ENCODE measurements around the gene LIPG. TPM values are rescaled to one million over a fixed set of nuclear protein-coding genes. Genes with fewer than 3 reads are reported as not detected.

Gene LIPG
- total and polyA plus RNA-seq, 9 of the 15 experiments (the other 6 are each of a cell fraction or from before 2014, with no cell fraction given) = 0.76 to 1.8 (median 1.3) TPM

DNA sequence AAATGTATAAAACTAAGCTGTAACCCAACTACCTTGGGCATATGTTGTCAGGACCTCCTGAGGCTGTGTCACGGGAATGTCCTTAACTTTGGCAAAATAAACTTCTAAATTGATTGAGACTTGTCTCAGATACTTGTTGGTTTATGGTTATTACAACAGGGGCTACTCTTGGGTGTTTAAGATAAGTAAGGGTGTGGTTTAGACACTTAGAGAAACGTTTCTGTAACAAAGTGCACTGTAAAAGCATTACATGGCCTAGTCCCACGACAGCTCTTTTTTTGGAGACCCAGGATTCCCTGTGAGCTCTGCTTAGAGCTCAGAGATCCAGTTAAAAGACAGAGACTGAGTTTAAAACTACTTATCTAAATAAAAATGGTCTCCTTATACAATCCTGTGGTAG lies 32.3 kb upstream of the LIPG start:
- ATAC-seq = peak; percentile 78
- no peaks in the 10 kb centered on the region for H3K27me3 ChIP-seq (ENCODE audit: control insufficient read depth in 2 of 2, insufficient read depth in 2 of 2, low read length in 2 of 2)
- peaks cover 3 to 21% of the 10 kb centered on the region in 2 experiments; a peak in 3 of 5 replicates for H3K4me1 ChIP-seq (replicated peaks in 1 of 2; ENCODE audit: control insufficient read depth in 2 of 2, insufficient read depth in 2 of 2, low read length in 2 of 2)
- no peak for FAIRE-seq
- CTCF ChIA-PET (ENCODE audit: low intra/inter-chr PET ratio) = no interaction called here
- peak overlapping the region; percentile 48; the same call in 1 of the 3 replicates for H3K27ac ChIP-seq (ENCODE audit: extremely low read depth, low read depth, low read length)
- POLR2A ChIA-PET = interaction anchor here (0.6 kb wide), 1 partner anchor 1174 kb away, joined by 3 read pairs; no protein-coding TSS in a partner anchor
- no peak overlapping the region for H3K4me3 ChIP-seq
- 0% methylated on average over 3 of the region's 3 CpGs for WGBS (ENCODE audit: insufficient coverage, low coverage, missing lambda C conversion rate)
- intact Hi-C loops (cut with micrococcal nuclease) (no loop called here), in situ Hi-C loops (cut with MboI) (no loop called here)
- H3K9ac ChIP-seq (ENCODE audit: insufficient read depth in 1 of 2, low read depth in 2 of 2, low read length in 2 of 2) = no peak overlapping the region
- H3K4me2 ChIP-seq (ENCODE audit: insufficient read depth, low read length) = no peak overlapping the region
- no TSS peak for BruUV-seq (replicated peaks)
- no peaks in the 10 kb centered on the region for H3K9me1 ChIP-seq (ENCODE audit: control insufficient read depth, insufficient read depth, low read length)
- H4K20me1 ChIP-seq (replicated peaks; ENCODE audit: control insufficient read depth, insufficient read depth, low read length) = no peaks in the 10 kb centered on the region
- TF ChIP-seq NCOA6 (IDR thresholded peaks at IDR 0.05) = no peak
- no peak for TF ChIP-seq ZNF408 (CRISPR knock-in tag; IDR thresholded peaks at IDR 0.05; ENCODE audit: low read depth)
- no peak for TF ChIP-seq NFIC (IDR thresholded peaks at IDR 0.05)
- TF ChIP-seq KDM1A (IDR thresholded peaks at IDR 0.05) = no peak
- no peak for TF ChIP-seq JUN (IDR thresholded peaks at IDR 0.05; ENCODE audit: borderline replicate concordance, low read depth, low read length)
- no peak for TF ChIP-seq JUN (CRISPR knock-in tag; IDR thresholded peaks at IDR 0.05; ENCODE audit: borderline replicate concordance)
- TF ChIP-seq NBN (IDR thresholded peaks at IDR 0.05; ENCODE audit: low read depth) = no peak
- TF ChIP-seq, protein P1, sequence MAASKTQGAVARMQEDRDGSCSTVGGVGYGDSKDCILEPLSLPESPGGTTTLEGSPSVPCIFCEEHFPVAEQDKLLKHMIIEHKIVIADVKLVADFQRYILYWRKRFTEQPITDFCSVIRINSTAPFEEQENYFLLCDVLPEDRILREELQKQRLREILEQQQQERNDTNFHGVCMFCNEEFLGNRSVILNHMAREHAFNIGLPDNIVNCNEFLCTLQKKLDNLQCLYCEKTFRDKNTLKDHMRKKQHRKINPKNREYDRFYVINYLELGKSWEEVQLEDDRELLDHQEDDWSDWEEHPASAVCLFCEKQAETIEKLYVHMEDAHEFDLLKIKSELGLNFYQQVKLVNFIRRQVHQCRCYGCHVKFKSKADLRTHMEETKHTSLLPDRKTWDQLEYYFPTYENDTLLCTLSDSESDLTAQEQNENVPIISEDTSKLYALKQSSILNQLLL (CRISPR knock-in tag; IDR thresholded peaks at IDR 0.05; ENCODE audit: borderline replicate concordance) = no peak
- TF ChIP-seq, protein P2, sequence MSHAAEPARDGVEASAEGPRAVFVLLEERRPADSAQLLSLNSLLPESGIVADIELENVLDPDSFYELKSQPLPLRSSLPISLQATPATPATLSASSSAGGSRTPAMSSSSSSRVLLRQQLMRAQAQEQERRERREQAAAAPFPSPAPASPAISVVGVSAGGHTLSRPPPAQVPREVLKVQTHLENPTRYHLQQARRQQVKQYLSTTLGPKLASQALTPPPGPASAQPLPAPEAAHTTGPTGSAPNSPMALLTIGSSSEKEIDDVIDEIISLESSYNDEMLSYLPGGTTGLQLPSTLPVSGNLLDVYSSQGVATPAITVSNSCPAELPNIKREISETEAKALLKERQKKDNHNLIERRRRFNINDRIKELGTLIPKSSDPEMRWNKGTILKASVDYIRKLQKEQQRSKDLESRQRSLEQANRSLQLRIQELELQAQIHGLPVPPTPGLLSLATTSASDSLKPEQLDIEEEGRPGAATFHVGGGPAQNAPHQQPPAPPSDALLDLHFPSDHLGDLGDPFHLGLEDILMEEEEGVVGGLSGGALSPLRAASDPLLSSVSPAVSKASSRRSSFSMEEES (CRISPR knock-in tag; IDR thresholded peaks at IDR 0.05) = no peak
- TF ChIP-seq THRAP3 (IDR thresholded peaks at IDR 0.05; ENCODE audit: borderline replicate concordance) = no peak
- TF ChIP-seq ILK (tag; IDR thresholded peaks at IDR 0.05; ENCODE audit: borderline replicate concordance, low read depth) = no peak
- no peak for TF ChIP-seq GATA2 (CRISPR knock-in tag; IDR thresholded peaks at IDR 0.05)
- no peak for TF ChIP-seq DNMT1 (IDR thresholded peaks at IDR 0.05)
- no peak for TF ChIP-seq DDX20 (tag; IDR thresholded peaks at IDR 0.05; ENCODE audit: low read depth)
- TF ChIP-seq SREBF1 (IDR thresholded peaks at IDR 0.05; ENCODE audit: borderline replicate concordance, low read depth, low read length) = no peak
- TF ChIP-seq, protein P3, sequence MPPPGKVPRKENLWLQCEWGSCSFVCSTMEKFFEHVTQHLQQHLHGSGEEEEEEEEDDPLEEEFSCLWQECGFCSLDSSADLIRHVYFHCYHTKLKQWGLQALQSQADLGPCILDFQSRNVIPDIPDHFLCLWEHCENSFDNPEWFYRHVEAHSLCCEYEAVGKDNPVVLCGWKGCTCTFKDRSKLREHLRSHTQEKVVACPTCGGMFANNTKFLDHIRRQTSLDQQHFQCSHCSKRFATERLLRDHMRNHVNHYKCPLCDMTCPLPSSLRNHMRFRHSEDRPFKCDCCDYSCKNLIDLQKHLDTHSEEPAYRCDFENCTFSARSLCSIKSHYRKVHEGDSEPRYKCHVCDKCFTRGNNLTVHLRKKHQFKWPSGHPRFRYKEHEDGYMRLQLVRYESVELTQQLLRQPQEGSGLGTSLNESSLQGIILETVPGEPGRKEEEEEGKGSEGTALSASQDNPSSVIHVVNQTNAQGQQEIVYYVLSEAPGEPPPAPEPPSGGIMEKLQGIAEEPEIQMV (tag; conservative IDR thresholded peaks at IDR 0.05; ENCODE audit: low read depth) = no peak
- TF ChIP-seq SMARCC2 (IDR thresholded peaks at IDR 0.05; ENCODE audit: low read depth) = no peak
- 0 out of 2 replicates have a peak overlapping the region, but pooled peaks have one; percentile 59 for H2AFZ ChIP-seq (ENCODE audit: low read depth, low read length)
- H3K36me3 ChIP-seq (ENCODE audit: control insufficient read depth, insufficient read depth, low read length) = no peaks in the 10 kb centered on the region
- H3K9me3 ChIP-seq (replicated peaks; ENCODE audit: control insufficient read depth, insufficient read depth, low read depth, low read length) = no peaks in the 10 kb centered on the region
- peak in 1 of 4 experiments; percentile 23 for DNase-seq (ENCODE audit: extremely low read depth in 1 of 4, low spot score in 3 of 4)
- no peaks in the 10 kb centered on the region for H3K79me2 ChIP-seq (ENCODE audit: control insufficient read depth, insufficient read depth, low read length)

All from K562 (cell line).